HCT116 (cell line): Measurements from ENCODE around the gene TMEM89. TPM values are rescaled to one million over a fixed set of nuclear protein-coding genes. Genes with fewer than 3 reads are reported as not detected.

ENCODE experiments used
- ATAC-seq: fragments of 200-7000 bp; cut with Tn5 transposase; 2 replicates; pipeline ENCODE4 v1.9.1; 2020; ENCODE audit warnings: mild to moderate bottlenecking, moderate library complexity
- BruUV-seq: library from RNA; stranded (reverse); fragments of 400-500 nt; replicated peaks from 2 replicates; lab custom pipeline; 2021; lab: Mats Ljungman, UMichigan
- CTCF ChIA-PET: fragments of 300-600 bp; sonication (Branson Sonifier 250); formaldehyde crosslinking; loops from one replicate; lab custom pipeline; 2021; ENCODE audit warnings: antibody characterized with exemption; lab: Charles Lee
- POLR2A ChIA-PET: fragments of 300-600, 350-600 bp; sonication (Branson Sonifier 250); formaldehyde crosslinking; loops from one replicate; lab custom pipeline; 2021; ENCODE audit warnings: antibody characterized with exemption; lab: Charles Lee
- RAD21 ChIA-PET, 2 experiments: fragments of 300-600 bp; sonication (Branson Sonifier 250); formaldehyde crosslinking; loops; one replicate each; lab custom pipeline; 2023; ENCODE audit warnings: low total read pairs in 2 of 2; ENCODE audit not compliant: uncharacterized antibody in 2 of 2, unreplicated experiment in 2 of 2, low non-redundant PET in 1 of 2; lab: Charles Lee
- DNase-seq: peaks from one replicate; pipeline ENCODE4 v3.0.0-alpha.2; 2010; ENCODE audit warnings: low read depth, low spot score
- H2AFZ ChIP-seq: fragments of 200-600 bp; shearing (Covaris generic), sonication (generic); 2 replicates; pipeline ENCODE4 v1.6.1; 2017; ENCODE audit warnings: low read depth, mixed run types, mixed read lengths, antibody characterized with exemption, low read length; ENCODE audit not compliant: poor library complexity, severe bottlenecking
- H3K27ac ChIP-seq: 2 replicates; pipeline ENCODE4 v1.5.1; 2012; ENCODE audit warnings: low read depth, low read length
- H3K27me3 ChIP-seq: fragments of 200-600 bp; sonication (generic); 2 replicates; pipeline ENCODE4 v1.6.1; 2016; ENCODE audit warnings: mixed run types, low read length, mixed read lengths; ENCODE audit not compliant: insufficient read depth
- H3K36me3 ChIP-seq, 2 experiments: fragments of 200-500 bp in 1 of 2; fragments of 200-600 bp in 1 of 2; sonication (Bioruptor generic) in 1 of 2; sonication (generic) in 1 of 2; 2 replicates each; pipeline versions ENCODE4 v1.5.1 to v1.6.1; 2014 to 2016; ENCODE audit warnings: low read length in 2 of 2, inconsistent platforms in 1 of 2, mixed read lengths in 1 of 2, mixed run types in 1 of 2; ENCODE audit not compliant: insufficient read depth in 2 of 2, control insufficient read depth in 1 of 2
- H3K4me1 ChIP-seq, 2 experiments: fragments of 200-600 bp in 1 of 2; sonication (generic) in 1 of 2; 2 replicates each; pipeline versions ENCODE4 v1.5.1 to v1.6.1; 2012 to 2017; ENCODE audit warnings: low read length in 2 of 2, inconsistent platforms in 1 of 2, mild to moderate bottlenecking in 1 of 2, mixed read lengths in 1 of 2, mixed run types in 1 of 2, moderate library complexity in 1 of 2; ENCODE audit not compliant: insufficient read depth in 2 of 2, control insufficient read depth in 1 of 2
- H3K4me2 ChIP-seq: fragments of 200-600 bp; sonication (generic); 2 replicates; pipeline ENCODE4 v1.6.1; 2017; ENCODE audit warnings: mixed run types, low read length, mixed read lengths
- H3K4me3 ChIP-seq, 2 experiments: fragments of 200-600 bp in 1 of 2; sonication (generic) in 1 of 2; replicated peaks in 1 of 2; 2 replicates each; pipeline ENCODE4 v1.5.1; 2011 to 2016; ENCODE audit warnings: low read length in 2 of 2, control low read depth in 1 of 2, low read depth in 1 of 2, mild to moderate bottlenecking in 1 of 2, mixed read lengths in 1 of 2, mixed run types in 1 of 2
- H3K79me2 ChIP-seq: fragments of 200-600 bp; sonication (generic); 2 replicates; pipeline ENCODE4 v1.6.1; 2017; ENCODE audit warnings: mild to moderate bottlenecking, mixed run types, low read length, moderate library complexity, mixed read lengths; ENCODE audit not compliant: insufficient read depth
- H3K9ac ChIP-seq: fragments of 200-600 bp; sonication (generic); 2 replicates; pipeline ENCODE4 v1.6.1; 2016; ENCODE audit warnings: low read length, mixed read lengths
- H3K9me2 ChIP-seq: fragments of 200-600 bp; sonication (generic), shearing (Covaris generic); 2 replicates; pipeline ENCODE4 v1.6.1; 2017; ENCODE audit warnings: mixed run types, mild to moderate bottlenecking, moderate library complexity; ENCODE audit not compliant: insufficient read depth
- H3K9me3 ChIP-seq, 2 experiments: fragments of 200-500 bp in 1 of 2; fragments of 200-600 bp in 1 of 2; sonication (Bioruptor generic) in 1 of 2; sonication (generic) in 1 of 2; 2 replicates each; pipeline ENCODE4 v1.6.1; 2014 to 2017; ENCODE audit warnings: low read length in 2 of 2, mixed read lengths in 2 of 2, inconsistent platforms in 1 of 2, low read depth in 1 of 2, mild to moderate bottlenecking in 1 of 2, mixed run types in 1 of 2, moderate library complexity in 1 of 2; ENCODE audit not compliant: control insufficient read depth in 1 of 2, insufficient read depth in 1 of 2
- H4K20me1 ChIP-seq: fragments of 200-600 bp; sonication (generic), shearing (Covaris generic); 2 replicates; pipeline ENCODE4 v1.6.1; 2017; ENCODE audit warnings: mixed run types, mild to moderate bottlenecking, moderate library complexity; ENCODE audit not compliant: insufficient read depth
- CBX3 ChIP-seq: IDR thresholded peaks from 2 replicates; pipeline ENCODE4 v1.6.1; 2012; ENCODE audit warnings: low read depth
- EGR1 ChIP-seq: IDR thresholded peaks from 2 replicates; pipeline ENCODE4 v1.6.1; 2012; ENCODE audit warnings: low read depth
- JUND ChIP-seq: IDR thresholded peaks from 2 replicates; pipeline ENCODE4 v1.6.1; 2012
- MAX ChIP-seq: IDR thresholded peaks from 2 replicates; pipeline ENCODE4 v1.6.1; 2012
- POLR2A ChIP-seq: IDR thresholded peaks from 2 replicates; pipeline ENCODE4 v1.7.0; 2011; ENCODE audit warnings: borderline replicate concordance; ENCODE audit not compliant: insufficient read depth, insufficient read length; ENCODE audit errors: extremely low read depth
- REST ChIP-seq: IDR thresholded peaks from 2 replicates; pipeline ENCODE4 v1.6.1; 2012; ENCODE audit warnings: low read depth
- SRF ChIP-seq: IDR thresholded peaks from 2 replicates; pipeline ENCODE4 v1.6.1; 2012; ENCODE audit warnings: low read depth
- TCF7L2 ChIP-seq: IDR thresholded peaks from 2 replicates; pipeline ENCODE4 v1.7.0; 2011; ENCODE audit warnings: borderline replicate concordance, inconsistent platforms; ENCODE audit not compliant: insufficient read depth, insufficient read length; ENCODE audit errors: extremely low read depth
- intact Hi-C: fragments of 100-400 bp; cut with micrococcal nuclease; formaldehyde crosslinking; loops from 2 replicates; pipeline ENCODE4 v1.10.0; 2022
- total RNA-seq: library from RNA; stranded (reverse); gene quantifications from one replicate; pipeline ENCODE4 v1.2.1, GENCODE V29; 2021; ENCODE audit not compliant: unreplicated experiment

Gene TMEM89
- total RNA-seq, 1 experiment from 2014 or later = 0.49 TPM

- BruUV-seq = no TSS peak
- Histone ChIP-seq H3K4me3 (no peak overlapping the region), H3K9ac (no peak overlapping the region), H3K27me3 (no peaks in the 10 kb centered on the region), H3K9me3 (no peaks in the 10 kb centered on the region), H3K36me3 (peaks cover 38 to 72% of the 10 kb centered on the region in 2 experiments), H2AFZ (no peak overlapping the region), H3K27ac (no peak overlapping the region), H3K9me2 (no peaks in the 10 kb centered on the region), H3K4me1 (peaks cover 2 to 8% of the 10 kb centered on the region in 2 experiments), H3K4me2 (no peak overlapping the region), H4K20me1 (no peaks in the 10 kb centered on the region), H3K79me2 (peaks cover 8% of the 10 kb centered on the region; the same call in 1 of the 2 replicates)
- CTCF ChIA-PET = no interaction called here
- TF ChIP-seq CBX3 (no peak), POLR2A (no peak), SRF (no peak), REST (no peak), TCF7L2 (no peak), EGR1 (no peak), MAX (no peak), JUND (no peak)
- DNase-seq = no peak
- intact Hi-C loops = no loop called here
- ATAC-seq = no peak
- POLR2A ChIA-PET = interaction anchor here (1.1 kb wide), 1 partner anchor 12 kb away, joined by 3 read pairs; no protein-coding TSS in a partner anchor
- RAD21 ChIA-PET = no interaction called here
Observed at GRCh38 chr3:48600711-48601621, 20.6 kb downstream of the TMEM89 start.
